Activated T-cell treated with anti-CD3 and anti-CD28 coated beads, Interleukin-2, amount 50 U/mL, for 4 hours (primary cell): ENCODE measurements around the gene PAK2. TPM values are rescaled to one million over a fixed set of nuclear protein-coding genes. Genes with fewer than 3 reads are reported as not detected.
A peak's percentile ranks its signal among the peaks of the same experiment; 100 is the strongest.

Experiments used
- ATAC-seq, 2 donors: fragments of 200-7000 bp; cut with Tn5 transposase; one replicate each; pipeline ENCODE4 v1.10.0; 2021
- DNase-seq: peaks from one replicate; pipeline ENCODE4 v3.0.0-alpha.2; 2020
- H3K27me3 Mint-ChIP-seq: one replicate; pipeline ENCODE4 v1.8.0; 2021; ENCODE audit warnings: low read depth, mixed read lengths
- H3K36me3 Mint-ChIP-seq: one replicate; pipeline ENCODE4 v1.8.0; 2022; ENCODE audit warnings: mixed read lengths; ENCODE audit not compliant: insufficient read depth
- H3K4me1 Mint-ChIP-seq: one replicate; pipeline ENCODE4 v1.8.0; 2021; ENCODE audit warnings: low read depth, mixed read lengths
- H3K4me3 Mint-ChIP-seq: one replicate; pipeline ENCODE4 v1.8.0; 2021; ENCODE audit warnings: mild to moderate bottlenecking, moderate library complexity, mixed read lengths
- H3K9me3 Mint-ChIP-seq: one replicate; pipeline ENCODE4 v1.8.0; 2021; ENCODE audit warnings: mixed read lengths
- total RNA-seq, 3 donors: library from RNA; stranded (reverse); gene quantifications; one replicate each; pipeline ENCODE4 v1.2.1, GENCODE V29; 2021

PAK2 gene
- total RNA-seq, 3 donors from 2014 or later, result 60.1 to 71.1 (median 65.8) TPM

- DNase-seq (no peak), ATAC-seq (no peak)
- Mint-ChIP-seq H3K36me3 (peaks cover 48% of the 10 kb centered on the region), H3K27me3 (no peaks in the 10 kb centered on the region), H3K4me3 (no peak overlapping the region), H3K9me3 (no peaks in the 10 kb centered on the region), H3K4me1 (peaks cover 21% of the 10 kb centered on the region)
These were observed 48.9 kb downstream of the PAK2 start for GRCh38 chr3:196788528-196788927.

- Mint-ChIP-seq H3K4me1 (peaks cover 23% of the 10 kb centered on the region), H3K27me3 (no peaks in the 10 kb centered on the region), H3K36me3 (peaks cover 46% of the 10 kb centered on the region), H3K9me3 (no peaks in the 10 kb centered on the region), H3K4me3 (no peak overlapping the region)
- ATAC-seq (no peak), DNase-seq (no peak)
These were observed 50.3 kb downstream of the PAK2 start for GRCh38 chr3:196789885-196790359.

- no peaks in the 10 kb centered on the region for H3K27me3 Mint-ChIP-seq
- no peak for DNase-seq
- no peaks in the 10 kb centered on the region for H3K9me3 Mint-ChIP-seq
- no peak for ATAC-seq
- no peak overlapping the region for H3K4me3 Mint-ChIP-seq
- H3K4me1 Mint-ChIP-seq, result peaks cover 21% of the 10 kb centered on the region
- H3K36me3 Mint-ChIP-seq, result peaks cover 39% of the 10 kb centered on the region
These were observed 51.0 kb downstream of the PAK2 start for GRCh38 chr3:196790636-196791035.

DNA sequence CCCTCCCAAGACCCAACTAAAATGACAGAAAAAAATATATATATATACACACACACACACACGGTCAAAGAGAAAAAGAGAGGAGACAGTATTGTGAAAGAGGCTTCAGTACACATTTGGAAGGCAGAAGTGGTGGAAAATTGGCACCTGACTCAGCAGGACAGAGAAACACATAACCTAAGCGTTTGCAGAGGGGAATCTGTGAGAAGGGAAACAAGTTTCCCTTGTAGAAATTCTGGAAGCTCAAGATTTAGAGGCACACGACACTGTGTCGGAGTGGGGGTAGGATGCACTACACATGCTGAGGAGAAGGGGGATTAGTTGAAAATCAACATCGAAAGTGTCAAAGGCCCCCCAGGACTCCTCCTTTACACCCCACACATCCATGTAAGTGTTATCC lies 53.1 kb downstream of the PAK2 start:
- H3K4me1 Mint-ChIP-seq, result peaks cover 14% of the 10 kb centered on the region
- H3K36me3 Mint-ChIP-seq, result peaks cover 27% of the 10 kb centered on the region
- ATAC-seq, result no peak
- H3K27me3 Mint-ChIP-seq, result no peaks in the 10 kb centered on the region
- H3K9me3 Mint-ChIP-seq, result no peaks in the 10 kb centered on the region
- no peak for DNase-seq
- H3K4me3 Mint-ChIP-seq, result no peak overlapping the region

GRCh38 chr3:196793246-196793645 lies 53.6 kb downstream of the PAK2 start:
- Mint-ChIP-seq H3K36me3 (peaks cover 25% of the 10 kb centered on the region), H3K4me3 (no peak overlapping the region)

GRCh38 chr3:196794467-196794866 lies 54.8 kb downstream of the PAK2 start:
- Mint-ChIP-seq H3K4me3 (no peak overlapping the region), H3K9me3 (no peaks in the 10 kb centered on the region), H3K4me1 (peaks cover 8% of the 10 kb centered on the region), H3K27me3 (no peaks in the 10 kb centered on the region), H3K36me3 (peaks cover 20% of the 10 kb centered on the region)
- no peak for ATAC-seq
- DNase-seq, result no peak

More at GRCh38 chr3:196793246-196793645, 53.6 kb downstream of the PAK2 start:
- no peak for DNase-seq
- ATAC-seq, result no peak
- no peaks in the 10 kb centered on the region for H3K9me3 Mint-ChIP-seq
- no peaks in the 10 kb centered on the region for H3K27me3 Mint-ChIP-seq
- peaks cover 11% of the 10 kb centered on the region for H3K4me1 Mint-ChIP-seq

DNA sequence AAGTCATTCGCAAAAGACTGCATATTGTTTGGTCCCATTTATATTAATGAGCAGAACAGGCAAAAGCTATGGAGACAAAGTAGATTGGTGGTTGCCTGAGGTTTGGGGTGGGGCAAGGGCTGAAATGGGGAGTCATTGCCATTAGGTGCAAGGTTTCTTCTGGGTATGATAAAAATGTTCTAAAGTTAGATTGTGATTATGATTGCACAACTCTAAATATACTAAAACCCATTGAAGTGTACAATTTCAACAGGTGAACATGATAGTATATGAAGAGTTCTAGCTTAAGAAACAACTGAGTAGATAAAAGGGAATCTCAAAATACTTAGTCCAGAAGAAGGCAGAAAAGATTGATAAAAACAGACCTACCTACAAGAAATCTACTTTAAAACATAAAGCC lies 56.7 kb downstream of the PAK2 start:
- Mint-ChIP-seq H3K4me1 (peaks cover 7% of the 10 kb centered on the region), H3K9me3 (no peaks in the 10 kb centered on the region), H3K27me3 (no peaks in the 10 kb centered on the region), H3K4me3 (no peak overlapping the region), H3K36me3 (peaks cover 11% of the 10 kb centered on the region)
- ATAC-seq, result no peak
- no peak for DNase-seq

DNA sequence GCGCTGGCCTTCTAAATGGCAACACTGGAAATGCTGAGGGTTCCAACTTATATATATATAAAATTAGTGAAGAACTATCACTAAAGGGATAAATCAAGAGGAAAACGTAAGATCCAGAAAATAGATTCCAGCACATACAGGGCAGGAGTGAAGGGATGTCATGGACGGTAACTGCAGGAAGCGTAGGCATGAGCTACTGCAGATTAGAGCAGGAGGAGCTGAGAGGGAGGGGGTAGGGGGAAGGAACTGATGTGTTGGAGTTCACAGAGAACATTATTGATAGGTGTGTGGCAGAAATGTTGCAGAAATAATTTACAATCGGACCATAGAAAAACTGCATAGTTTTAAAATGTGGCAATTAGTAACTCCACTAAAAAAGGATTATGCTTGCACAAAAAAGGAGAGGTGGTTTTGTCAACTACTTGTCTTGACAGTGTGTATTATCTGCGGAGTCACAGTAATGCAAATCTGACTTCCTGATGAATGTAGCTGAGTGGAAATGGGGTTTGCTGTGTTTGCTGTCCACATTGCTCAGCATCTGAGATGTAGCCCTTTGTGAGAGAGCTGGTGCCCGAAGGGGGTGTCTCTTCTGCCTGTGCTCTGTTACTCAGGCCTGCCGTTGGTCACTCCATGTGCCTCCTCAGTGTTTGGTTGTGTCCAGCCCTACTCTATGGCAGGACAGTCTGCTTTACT lies 61.2 kb downstream of the PAK2 start:
- peaks cover 9% of the 10 kb centered on the region for H3K36me3 Mint-ChIP-seq
- DNase-seq (no peak), ATAC-seq (no peak)

GRCh38 chr3:196803891-196804468 lies 64.3 kb downstream of the PAK2 start:
- no peaks in the 10 kb centered on the region for H3K27me3 Mint-ChIP-seq
- peaks cover 15% of the 10 kb centered on the region for H3K4me1 Mint-ChIP-seq
- peaks cover 28% of the 10 kb centered on the region for H3K36me3 Mint-ChIP-seq
- H3K9me3 Mint-ChIP-seq, result no peaks in the 10 kb centered on the region
- ATAC-seq, result peak; percentile 27 to 54
- H3K4me3 Mint-ChIP-seq, result no peak overlapping the region
- no peak for DNase-seq

More for the DNA sequence above, 61.2 kb downstream of the PAK2 start:
- Mint-ChIP-seq H3K9me3 (no peaks in the 10 kb centered on the region), H3K27me3 (no peaks in the 10 kb centered on the region), H3K4me3 (no peak overlapping the region), H3K4me1 (peaks cover 15% of the 10 kb centered on the region)

- H3K4me3 Mint-ChIP-seq, result no peak overlapping the region
- ATAC-seq (no peak), DNase-seq (no peak)
- H3K4me1 Mint-ChIP-seq, result peaks cover 13% of the 10 kb centered on the region
- no peaks in the 10 kb centered on the region for H3K9me3 Mint-ChIP-seq
- peaks cover 31% of the 10 kb centered on the region for H3K36me3 Mint-ChIP-seq
- no peaks in the 10 kb centered on the region for H3K27me3 Mint-ChIP-seq
These were observed 65.1 kb downstream of the PAK2 start for GRCh38 chr3:196804773-196805172.

DNA sequence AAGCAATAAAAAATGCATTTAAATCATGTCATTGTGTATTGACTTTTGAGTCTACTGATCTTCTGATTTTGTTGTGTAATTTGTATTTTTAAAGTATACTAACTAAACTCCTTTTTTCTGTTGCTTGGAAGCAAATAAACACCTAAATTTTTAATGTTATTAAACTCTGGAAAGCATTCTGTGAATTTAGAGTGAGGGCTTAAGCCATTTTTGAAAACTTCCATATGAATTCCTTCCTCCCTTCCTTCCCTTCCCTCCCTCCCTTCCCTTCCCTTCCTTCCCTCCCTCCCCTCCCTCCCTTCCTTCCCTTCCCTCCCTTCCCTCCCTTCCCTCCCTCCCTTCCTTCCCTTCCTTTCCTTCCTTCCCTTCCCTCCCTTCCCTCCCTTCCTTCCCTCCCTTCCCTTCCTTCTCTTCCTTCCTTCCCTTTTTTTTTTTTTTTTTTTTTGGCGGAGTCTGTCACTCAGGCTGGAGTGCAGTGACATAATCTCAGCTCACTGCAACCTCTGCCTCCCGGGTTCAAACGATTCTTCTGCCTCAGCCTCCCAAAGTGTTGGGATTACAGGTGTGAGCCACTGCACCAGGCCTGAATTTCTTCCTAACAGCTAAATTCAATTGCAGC lies 71.4 kb downstream of the PAK2 start:
- no peaks in the 10 kb centered on the region for H3K27me3 Mint-ChIP-seq
- no peak overlapping the region for H3K4me3 Mint-ChIP-seq
- H3K36me3 Mint-ChIP-seq, result peaks cover 42% of the 10 kb centered on the region
- no peaks in the 10 kb centered on the region for H3K4me1 Mint-ChIP-seq
- DNase-seq (no peak), ATAC-seq (no peak)
- no peaks in the 10 kb centered on the region for H3K9me3 Mint-ChIP-seq

- H3K36me3 Mint-ChIP-seq, result peaks cover 28% of the 10 kb centered on the region
These were observed 73.2 kb downstream of the PAK2 start for GRCh38 chr3:196812853-196813252.

DNA sequence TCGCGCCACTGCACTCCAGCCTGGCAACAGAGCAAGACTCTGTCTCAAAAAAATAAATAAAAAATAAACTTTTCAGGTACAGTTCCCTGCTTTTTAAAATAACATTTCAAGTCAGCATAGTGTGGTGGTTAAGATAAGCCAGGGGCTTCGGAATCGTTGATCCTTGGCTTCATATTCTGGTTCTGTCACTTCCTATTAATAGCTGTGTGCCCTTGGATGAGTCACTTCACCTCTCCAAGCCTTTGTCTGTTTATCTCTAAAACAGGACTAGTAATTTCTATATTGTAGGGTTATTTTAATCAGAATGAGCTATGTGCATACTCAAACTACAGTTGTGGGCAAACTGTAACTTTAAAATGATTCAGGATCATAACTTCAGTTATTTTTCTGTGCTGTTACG lies 74.2 kb downstream of the PAK2 start:
- no peaks in the 10 kb centered on the region for H3K9me3 Mint-ChIP-seq
- H3K4me1 Mint-ChIP-seq, result no peaks in the 10 kb centered on the region
- no peaks in the 10 kb centered on the region for H3K27me3 Mint-ChIP-seq
- DNase-seq, result no peak
- ATAC-seq, result no peak
- H3K4me3 Mint-ChIP-seq, result no peak overlapping the region
- H3K36me3 Mint-ChIP-seq, result peaks cover 26% of the 10 kb centered on the region

More at GRCh38 chr3:196812853-196813252, 73.2 kb downstream of the PAK2 start:
- no peaks in the 10 kb centered on the region for H3K4me1 Mint-ChIP-seq
- no peak for DNase-seq
- H3K4me3 Mint-ChIP-seq, result no peak overlapping the region
- no peaks in the 10 kb centered on the region for H3K9me3 Mint-ChIP-seq
- H3K27me3 Mint-ChIP-seq, result no peaks in the 10 kb centered on the region
- no peak for ATAC-seq

- H3K36me3 Mint-ChIP-seq, result peaks cover 31% of the 10 kb centered on the region
- no peak for ATAC-seq
- no peaks in the 10 kb centered on the region for H3K27me3 Mint-ChIP-seq
- no peaks in the 10 kb centered on the region for H3K9me3 Mint-ChIP-seq
- DNase-seq, result no peak
- H3K4me1 Mint-ChIP-seq, result no peaks in the 10 kb centered on the region
- no peak overlapping the region for H3K4me3 Mint-ChIP-seq
These were observed 82.2 kb downstream of the PAK2 start for GRCh38 chr3:196821806-196822355.
